Right atrium auricular region (tissue), 2 donors: ENCODE results near the gene ZMIZ1. TPM values are rescaled to one million over a fixed set of nuclear protein-coding genes. Genes with fewer than 3 reads are reported as not detected.

Experiments used
- DNase-seq: peaks from one replicate; pipeline ENCODE4 v3.0.0-alpha.2; 2019; ENCODE audit warnings: low spot score
- H3K27ac ChIP-seq, 2 donors: fragments of 200-600 bp; sonication (generic); 1 replicate in 1 of 2; 2 replicates in 1 of 2; pipeline ENCODE4 v1.5.1; 2016 to 2019
- H3K27me3 ChIP-seq, 2 donors: fragments of 200-600 bp; sonication (generic); one replicate each; pipeline versions ENCODE4 v1.5.1 to v1.6.0; 2017 to 2019
- H3K36me3 ChIP-seq: fragments of 200-600 bp; sonication (generic); one replicate; pipeline ENCODE4 v1.5.1; 2016
- H3K4me1 ChIP-seq, 2 donors: fragments of 200-600 bp; sonication (generic); one replicate each; pipeline versions ENCODE4 v1.5.1 to v1.6.0; 2017 to 2019
- H3K4me3 ChIP-seq, 2 donors: fragments of 200-600 bp; sonication (generic); 1 replicate in 1 of 2; 2 replicates in 1 of 2; pipeline ENCODE4 v1.5.1; 2017 to 2019; ENCODE audit warnings: mild to moderate bottlenecking in 1 of 2, moderate library complexity in 1 of 2
- H3K9me3 ChIP-seq, 2 donors: fragments of 200-600 bp; sonication (generic); one replicate each; pipeline ENCODE4 v1.5.1; 2019
- CTCF ChIP-seq, 2 donors: fragments of 200-600 bp; sonication (generic); IDR thresholded peaks; one replicate each; pipeline ENCODE4 v1.5.1; 2019; ENCODE audit warnings: antibody characterized with exemption in 2 of 2
- total RNA-seq, 2 donors: library from RNA; depleted of rRNA; stranded (reverse); fragments of >200 nt; gene quantifications; one replicate each; pipeline ENCODE4 v1.1.0, GENCODE V29; 2016

ZMIZ1 gene
- total RNA-seq, 2 donors from 2014 or later: 59.3 to 71.0 TPM

DNA sequence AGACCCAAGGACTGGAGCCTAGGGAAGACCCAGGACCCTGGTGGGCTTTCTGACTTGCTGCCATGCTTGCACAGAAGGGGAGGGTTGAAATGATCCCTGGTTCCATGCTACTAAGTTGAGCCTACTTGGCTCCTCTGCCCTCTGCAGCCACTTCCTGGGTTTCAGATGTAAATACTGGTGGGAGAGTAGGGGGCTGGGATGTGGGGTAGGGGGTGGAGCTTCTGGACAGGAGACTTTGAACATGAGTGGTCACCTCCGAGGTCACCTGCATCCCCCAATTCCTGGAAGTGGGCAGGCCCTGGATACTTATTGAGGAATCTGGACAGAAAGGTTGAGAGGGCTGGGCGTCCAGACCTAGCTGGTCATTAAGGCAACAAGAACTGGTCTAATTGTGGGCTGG, 2.9 kb upstream of the ZMIZ1 start:
- Histone ChIP-seq H3K9me3 (no peaks in the 10 kb centered on the region), H3K4me3 (no peak overlapping the region), H3K36me3 (no peaks in the 10 kb centered on the region), H3K27ac (no peak overlapping the region), H3K27me3 (no peaks in the 10 kb centered on the region), H3K4me1 (peaks cover 0 to 19% of the 10 kb centered on the region in 2 donors)
- no peak for DNase-seq
- no peak for TF ChIP-seq CTCF (IDR thresholded peaks at IDR 0.05)

- Histone ChIP-seq H3K36me3 (no peaks in the 10 kb centered on the region), H3K27me3 (no peaks in the 10 kb centered on the region), H3K4me3 (peak overlapping the region; percentile 92 to 96), H3K9me3 (no peaks in the 10 kb centered on the region), H3K27ac (peak overlapping the region; percentile 97 to 99), H3K4me1 (peaks cover 0 to 24% of the 10 kb centered on the region in 2 donors)
- TF ChIP-seq CTCF (IDR thresholded peaks at IDR 0.05): peak in 1 of 2 donors; percentile 19
- DNase-seq: peak; percentile 79
Measured at GRCh38 chr10:79066411-79067240, 2.1 kb upstream of the ZMIZ1 start.

- H3K4me1 ChIP-seq: peaks cover 0 to 33% of the 10 kb centered on the region in 2 donors
- peak overlapping the region; percentile 92 to 96 for H3K4me3 ChIP-seq
- peak; percentile 92 for DNase-seq
- H3K27ac ChIP-seq: peak overlapping the region; percentile 97 to 99
- H3K36me3 ChIP-seq: no peaks in the 10 kb centered on the region
- peak in 1 of 2 donors; percentile 50 for TF ChIP-seq CTCF (IDR thresholded peaks at IDR 0.05)
- no peaks in the 10 kb centered on the region for H3K27me3 ChIP-seq
- no peaks in the 10 kb centered on the region for H3K9me3 ChIP-seq
Measured at GRCh38 chr10:79067241-79068202, 1.2 kb upstream of the ZMIZ1 start.

DNA sequence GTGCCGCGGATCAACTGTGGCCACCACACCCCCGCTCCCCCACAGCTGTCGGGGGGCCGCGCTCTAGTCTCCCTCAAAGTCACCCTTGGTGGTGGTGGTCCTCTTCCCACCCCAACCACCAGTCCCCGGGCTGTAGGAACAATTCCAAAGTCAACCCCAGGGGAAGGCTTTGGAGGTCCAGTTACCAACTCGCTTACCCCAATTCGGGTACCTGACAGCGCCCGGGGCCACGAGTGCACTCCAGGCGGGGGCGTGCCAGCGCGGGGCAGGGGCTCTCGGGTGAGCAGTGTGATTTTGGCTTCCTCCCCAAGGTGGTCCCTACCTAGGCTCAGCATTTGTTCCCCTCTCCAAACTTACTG, 584 bp upstream of the ZMIZ1 start:
- H3K27ac ChIP-seq: peak overlapping the region; percentile 97 to 99
- TF ChIP-seq CTCF (IDR thresholded peaks at IDR 0.05): peak in 1 of 2 donors; percentile 37
- H3K36me3 ChIP-seq: no peaks in the 10 kb centered on the region
- no peak for DNase-seq
- no peaks in the 10 kb centered on the region for H3K27me3 ChIP-seq
- peak overlapping the region; percentile 92 to 96 for H3K4me3 ChIP-seq
- H3K9me3 ChIP-seq: no peaks in the 10 kb centered on the region
- peaks cover 0 to 40% of the 10 kb centered on the region in 2 donors for H3K4me1 ChIP-seq

- no peak for DNase-seq
- no peaks in the 10 kb centered on the region for H3K27me3 ChIP-seq
- H3K4me3 ChIP-seq: peak overlapping the region; percentile 92 to 96
- H3K4me1 ChIP-seq: peaks cover 0 to 53% of the 10 kb centered on the region in 2 donors
- H3K36me3 ChIP-seq: no peaks in the 10 kb centered on the region
- peak overlapping the region; percentile 97 to 99 for H3K27ac ChIP-seq
- H3K9me3 ChIP-seq: no peaks in the 10 kb centered on the region
- no peak for TF ChIP-seq CTCF (IDR thresholded peaks at IDR 0.05)
Measured at GRCh38 chr10:79069325-79070080, 737 bp downstream of the ZMIZ1 start.
